Adrenal gland (tissue), 5 donors: Measurements from ENCODE around the gene APOL1.

ENCODE experiments used
- CTCF ChIP-seq, 6 experiments: fragments of 450-650 bp in 4 of 6; fragments of 200-600 bp in 2 of 6; sonication (generic) in 1 of 6; IDR thresholded peaks; 1 replicate in 5 of 6; 2 replicates in 1 of 6; pipeline versions ENCODE4 v1.5.1 to v1.8.0; 2016 to 2021; ENCODE audit warnings: antibody characterized with exemption in 6 of 6, mild to moderate bottlenecking in 2 of 6, moderate library complexity in 1 of 6
- POLR2A ChIP-seq, 2 donors: fragments of 450-650 bp; IDR thresholded peaks; one replicate each; pipeline ENCODE4 v1.6.1; 2017; ENCODE audit warnings: antibody characterized with exemption in 2 of 2, mild to moderate bottlenecking in 2 of 2, moderate library complexity in 1 of 2
- donor health status: DM: no; HTN: no; CAD: no.

- TF ChIP-seq CTCF (IDR thresholded peaks at IDR 0.05) (no peak), POLR2A (IDR thresholded peaks at IDR 0.05) (no peak)
Measured at GRCh38 chr22:36279219-36279666, 26.3 kb downstream of the APOL1 start.
